ENCODE measurements around the gene TLR10.

- TF ChIP-seq CTCF (conservative IDR thresholded peaks at IDR 0.05; ENCODE audit: low read depth in 2 of 2) (no peak), EZH2 (IDR thresholded peaks at IDR 0.05; ENCODE audit: low read depth, unreplicated experiment) (no peak), POLR2AphosphoS5 (IDR thresholded peaks at IDR 0.05; ENCODE audit: low read depth) (no peak), EZH2phosphoT487 (IDR thresholded peaks at IDR 0.05; ENCODE audit: unreplicated experiment) (no peak)
These were observed 23.0 kb downstream of the TLR10 start for GRCh38 chr4:38759790-38760122.
